CD8-positive, alpha-beta memory T cell (primary cell): ENCODE data around the gene ATP8A2. TPM values are rescaled to one million over a fixed set of nuclear protein-coding genes. Genes with fewer than 3 reads are reported as not detected.

Experiments
- CTCF ChIA-PET: fragments of 350-600 bp; sonication (Branson Sonifier 250); formaldehyde crosslinking; loops from one replicate; lab custom pipeline; 2021; ENCODE audit warnings: antibody characterized with exemption; lab: Charles Lee
- POLR2A ChIA-PET: fragments of 350-600 bp; sonication (Branson Sonifier 250); formaldehyde crosslinking; loops from one replicate; lab custom pipeline; 2021; ENCODE audit warnings: antibody characterized with exemption; lab: Charles Lee
- DNase-seq, 5 donors: peaks; one replicate each; pipeline versions ENCODE4 v3.0.0 to v3.0.0-alpha.2; 2020 to 2022; ENCODE audit warnings: mixed read lengths in 1 of 5
- H3K27ac ChIP-seq: one replicate; pipeline ENCODE4 v1.7.0; 2013; ENCODE audit warnings: low read depth, mild to moderate bottlenecking, low read length, moderate library complexity
- H3K27me3 ChIP-seq: 2 replicates; pipeline ENCODE4 v1.7.0; 2013; ENCODE audit warnings: low read length, mild to moderate bottlenecking; ENCODE audit not compliant: insufficient read depth, poor library complexity, severe bottlenecking
- H3K36me3 ChIP-seq: 2 replicates; pipeline ENCODE4 v1.7.0; 2013; ENCODE audit warnings: mild to moderate bottlenecking, low read length, moderate library complexity; ENCODE audit not compliant: insufficient read depth
- H3K4me1 ChIP-seq: 2 replicates; pipeline ENCODE4 v1.7.0; 2013; ENCODE audit warnings: mild to moderate bottlenecking, low read length, moderate library complexity; ENCODE audit not compliant: insufficient read depth
- H3K4me3 ChIP-seq: 2 replicates; pipeline ENCODE4 v1.7.0; 2013; ENCODE audit warnings: mild to moderate bottlenecking, low read length
- H3K9me3 ChIP-seq: 2 replicates; pipeline ENCODE4 v1.7.0; 2013; ENCODE audit warnings: mild to moderate bottlenecking, low read length
- H3K27ac Mint-ChIP-seq, 8 donors: one replicate each; pipeline ENCODE4 v1.8.0; 2020 to 2021; ENCODE audit warnings: mixed read lengths in 8 of 8, mild to moderate bottlenecking in 6 of 8, inconsistent platforms in 3 of 8, moderate library complexity in 3 of 8
- H3K27me3 Mint-ChIP-seq, 2 donors: one replicate each; pipeline ENCODE4 v1.8.0; 2020 to 2021; ENCODE audit warnings: mixed read lengths in 2 of 2, mild to moderate bottlenecking in 1 of 2, moderate library complexity in 1 of 2
- H3K36me3 Mint-ChIP-seq, 3 donors: one replicate each; pipeline ENCODE4 v1.8.0; 2020 to 2021; ENCODE audit warnings: mixed read lengths in 3 of 3, inconsistent platforms in 1 of 3, mild to moderate bottlenecking in 1 of 3
- H3K4me1 Mint-ChIP-seq, 3 donors: one replicate each; pipeline ENCODE4 v1.8.0; 2020 to 2021; ENCODE audit warnings: mixed read lengths in 3 of 3, inconsistent platforms in 1 of 3, mild to moderate bottlenecking in 1 of 3
- H3K4me3 Mint-ChIP-seq, 7 donors: one replicate each; pipeline ENCODE4 v1.8.0; 2020 to 2021; ENCODE audit warnings: mixed read lengths in 7 of 7, mild to moderate bottlenecking in 6 of 7, moderate library complexity in 4 of 7, inconsistent platforms in 2 of 7
- H3K9me3 Mint-ChIP-seq, 5 donors: one replicate each; pipeline ENCODE4 v1.8.0; 2020 to 2022; ENCODE audit warnings: mixed read lengths in 5 of 5, mild to moderate bottlenecking in 3 of 5, moderate library complexity in 2 of 5, inconsistent platforms in 1 of 5
- polyA plus RNA-seq: library from polyadenylated mRNA; unstranded; fragments of 300-500 nt; fragmentation: Illumina TruSeq; gene quantifications from one replicate; pipeline ENCODE4 v1.2.3, GENCODE V29; 2021
- total RNA-seq, 2 experiments: library from RNA; stranded (reverse); gene quantifications; one replicate each; pipeline ENCODE4 v1.2.3, GENCODE V29; 2021

ATP8A2 gene
- total and polyA plus RNA-seq, 3 experiments from 2014 or later, result 0.26 to 0.63 (median 0.58) TPM

DNA sequence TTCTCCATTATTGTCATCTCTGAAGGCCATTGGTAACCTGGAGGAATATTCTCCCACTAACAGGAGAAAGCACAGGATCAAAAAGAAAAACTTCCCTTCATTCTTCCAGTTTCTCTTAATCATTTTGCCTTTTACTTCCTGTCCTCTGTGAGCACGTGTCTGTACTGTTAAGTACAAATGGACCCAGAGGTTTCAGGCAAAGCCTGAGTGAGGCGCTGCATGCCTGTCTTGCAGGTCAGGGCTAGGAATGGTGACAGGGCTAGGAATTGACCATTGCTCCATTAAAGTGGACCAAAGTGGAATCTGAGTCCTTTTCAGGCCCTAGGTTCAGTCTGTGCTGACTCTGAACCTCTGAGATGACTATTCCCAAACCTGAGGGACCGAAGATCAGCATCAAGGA is 353.3 kb downstream of the ATP8A2 start:
- no peaks in the 10 kb centered on the region for H3K4me1 ChIP-seq
- H3K27ac Mint-ChIP-seq, result no peak overlapping the region
- no peaks in the 10 kb centered on the region for H3K9me3 Mint-ChIP-seq
- no peak for DNase-seq
- H3K4me3 ChIP-seq, result no peak overlapping the region
- no peak overlapping the region for H3K27ac ChIP-seq
- H3K9me3 ChIP-seq, result no peaks in the 10 kb centered on the region
- H3K36me3 ChIP-seq, result no peaks in the 10 kb centered on the region
- H3K4me1 Mint-ChIP-seq, result no peaks in the 10 kb centered on the region
- H3K27me3 ChIP-seq, result no peaks in the 10 kb centered on the region
- H3K27me3 Mint-ChIP-seq, result peaks cover 6 to 40% of the 10 kb centered on the region in 2 donors
- ChIA-PET CTCF (no interaction called here), POLR2A (no interaction called here)
- no peaks in the 10 kb centered on the region for H3K36me3 Mint-ChIP-seq
- no peak overlapping the region for H3K4me3 Mint-ChIP-seq

DNA sequence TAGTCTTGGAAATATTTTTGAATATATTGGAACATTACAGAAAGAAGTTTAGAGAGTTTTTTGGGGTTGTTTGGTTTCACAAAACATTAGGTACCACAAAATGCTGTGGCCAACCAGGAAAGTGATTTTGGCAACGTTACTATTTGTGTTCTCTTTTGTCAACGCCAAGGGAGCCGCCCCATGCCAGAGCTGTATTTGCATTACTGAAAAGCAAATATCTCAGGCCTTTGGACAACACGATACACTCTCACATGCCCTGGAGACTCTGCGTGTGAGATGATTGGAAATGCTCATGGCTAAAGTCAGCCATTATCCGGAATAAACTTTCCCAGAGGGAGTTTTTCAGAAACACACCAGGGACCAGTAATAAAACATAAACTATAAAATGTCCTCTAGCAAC is 355.5 kb downstream of the ATP8A2 start:
- CTCF ChIA-PET, result no interaction called here
- Histone ChIP-seq H3K4me1 (no peaks in the 10 kb centered on the region), H3K36me3 (no peaks in the 10 kb centered on the region), H3K27ac (no peak overlapping the region), H3K4me3 (no peak overlapping the region), H3K9me3 (no peaks in the 10 kb centered on the region), H3K27me3 (no peaks in the 10 kb centered on the region)
- no peak for DNase-seq
- Mint-ChIP-seq H3K4me1 (no peaks in the 10 kb centered on the region), H3K9me3 (no peaks in the 10 kb centered on the region), H3K36me3 (no peaks in the 10 kb centered on the region), H3K4me3 (no peak overlapping the region), H3K27ac (no peak overlapping the region), H3K27me3 (peaks cover 9 to 39% of the 10 kb centered on the region in 2 donors)
- POLR2A ChIA-PET, result no interaction called here

DNA sequence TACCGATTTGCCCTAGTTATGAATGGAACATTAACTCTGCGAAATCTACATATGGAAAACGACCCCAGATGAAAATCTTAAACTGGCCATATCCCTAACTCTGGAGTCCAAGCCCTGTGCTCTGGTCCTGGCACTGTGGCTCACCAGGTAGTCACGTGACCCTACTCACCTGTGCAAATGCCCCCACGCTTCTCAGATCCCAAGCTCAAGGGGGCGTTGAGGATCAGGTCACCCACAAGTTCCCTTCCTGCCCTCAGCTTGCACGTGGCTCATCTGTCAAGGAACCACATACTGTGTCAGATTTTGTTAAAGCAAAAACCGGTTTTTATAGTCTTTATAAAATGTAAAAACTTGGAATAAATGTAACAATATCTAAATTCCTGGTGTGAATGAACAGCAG is 356.0 kb downstream of the ATP8A2 start:
- no peaks in the 10 kb centered on the region for H3K36me3 ChIP-seq
- H3K4me3 ChIP-seq, result no peak overlapping the region
- Mint-ChIP-seq H3K4me1 (no peaks in the 10 kb centered on the region), H3K9me3 (no peaks in the 10 kb centered on the region), H3K36me3 (no peaks in the 10 kb centered on the region), H3K27ac (no peak overlapping the region), H3K27me3 (peaks cover 9 to 38% of the 10 kb centered on the region in 2 donors), H3K4me3 (no peak overlapping the region)
- ChIA-PET POLR2A (no interaction called here), CTCF (no interaction called here)
- H3K4me1 ChIP-seq, result no peaks in the 10 kb centered on the region
- H3K27ac ChIP-seq, result no peak overlapping the region
- H3K9me3 ChIP-seq, result no peaks in the 10 kb centered on the region
- no peak for DNase-seq
- no peaks in the 10 kb centered on the region for H3K27me3 ChIP-seq

DNA sequence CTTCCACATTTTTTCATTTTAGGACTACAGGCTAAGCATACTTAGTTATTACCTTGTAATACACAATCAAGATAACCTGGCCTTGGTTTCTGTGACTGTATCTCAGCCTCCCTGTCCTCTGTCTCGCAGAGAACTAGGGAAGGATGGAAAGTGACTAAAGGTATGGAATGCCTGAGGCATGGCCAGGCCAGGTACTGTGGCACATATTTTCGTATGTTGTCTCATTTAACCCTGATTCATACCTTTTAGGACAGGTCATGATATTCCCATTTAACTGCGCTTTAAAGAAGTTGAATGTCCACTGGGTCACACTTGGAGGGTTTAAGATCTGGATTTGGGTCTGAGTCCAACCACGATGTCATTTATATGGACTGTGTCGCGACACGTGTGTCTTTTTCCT is 357.4 kb downstream of the ATP8A2 start:
- H3K4me1 ChIP-seq, result no peaks in the 10 kb centered on the region
- no peak overlapping the region for H3K27ac ChIP-seq
- H3K4me1 Mint-ChIP-seq, result no peaks in the 10 kb centered on the region
- peaks cover 9 to 27% of the 10 kb centered on the region in 2 donors for H3K27me3 Mint-ChIP-seq
- H3K27me3 ChIP-seq, result no peaks in the 10 kb centered on the region
- no peaks in the 10 kb centered on the region for H3K9me3 ChIP-seq
- no peaks in the 10 kb centered on the region for H3K36me3 Mint-ChIP-seq
- POLR2A ChIA-PET, result no interaction called here
- no peak for DNase-seq
- H3K4me3 ChIP-seq, result no peak overlapping the region
- H3K4me3 Mint-ChIP-seq, result no peak overlapping the region
- H3K36me3 ChIP-seq, result no peaks in the 10 kb centered on the region
- no peak overlapping the region for H3K27ac Mint-ChIP-seq
- H3K9me3 Mint-ChIP-seq, result no peaks in the 10 kb centered on the region
- CTCF ChIA-PET, result no interaction called here

DNA sequence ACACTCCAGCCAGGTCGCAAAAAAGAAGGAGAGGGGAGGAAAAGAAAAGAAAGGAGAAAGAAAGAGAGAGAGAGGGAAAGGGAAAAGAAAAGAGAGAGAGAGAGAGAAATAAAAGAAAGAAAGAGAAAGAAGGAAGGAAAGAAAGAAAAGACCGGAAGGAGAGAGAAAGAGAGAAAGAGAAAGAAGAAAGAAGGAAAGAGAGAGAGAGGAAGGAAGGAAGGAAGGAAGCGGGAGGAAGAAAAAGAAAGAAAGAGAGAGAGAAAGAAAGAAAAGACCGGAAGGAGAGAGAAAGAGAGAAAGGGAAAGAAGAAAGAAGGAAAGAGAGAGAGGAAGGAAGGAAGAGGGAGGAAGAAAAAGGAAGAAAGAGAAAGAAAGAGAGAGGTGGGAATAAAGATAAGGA is 359.3 kb downstream of the ATP8A2 start:
- DNase-seq, result no peak
- peaks cover 9 to 27% of the 10 kb centered on the region in 2 donors for H3K27me3 Mint-ChIP-seq
- ChIA-PET POLR2A (no interaction called here), CTCF (no interaction called here)
- no peaks in the 10 kb centered on the region for H3K9me3 Mint-ChIP-seq
- Histone ChIP-seq H3K36me3 (no peaks in the 10 kb centered on the region), H3K27ac (no peak overlapping the region), H3K9me3 (no peaks in the 10 kb centered on the region), H3K4me3 (no peak overlapping the region), H3K27me3 (no peaks in the 10 kb centered on the region), H3K4me1 (no peaks in the 10 kb centered on the region)
- H3K36me3 Mint-ChIP-seq, result no peaks in the 10 kb centered on the region
- no peaks in the 10 kb centered on the region for H3K4me1 Mint-ChIP-seq
- H3K27ac Mint-ChIP-seq, result no peak overlapping the region
- no peak overlapping the region for H3K4me3 Mint-ChIP-seq

DNA sequence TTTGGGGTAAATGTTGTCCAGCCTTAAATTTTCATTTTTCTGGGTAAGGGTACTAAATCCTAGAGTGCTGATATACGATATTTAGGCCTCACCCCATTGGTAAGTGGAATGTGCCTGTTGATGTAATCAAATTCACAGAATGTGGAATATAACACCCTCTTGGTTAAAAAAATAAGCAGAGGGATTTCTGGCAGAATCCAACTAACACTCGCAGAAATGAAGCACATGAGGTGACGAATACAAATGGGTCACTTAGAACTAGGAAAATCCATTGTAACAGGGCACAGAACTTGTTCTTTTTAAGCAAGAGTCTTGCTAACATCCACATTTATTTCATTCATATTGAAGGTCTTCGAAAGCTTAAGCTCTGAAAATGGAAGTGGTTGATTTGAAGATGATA is 359.8 kb downstream of the ATP8A2 start:
- H3K4me3 ChIP-seq, result no peak overlapping the region
- H3K36me3 ChIP-seq, result no peaks in the 10 kb centered on the region
- H3K4me1 ChIP-seq, result no peaks in the 10 kb centered on the region
- Mint-ChIP-seq H3K27me3 (peaks cover 7 to 27% of the 10 kb centered on the region in 2 donors), H3K27ac (no peak overlapping the region), H3K4me3 (no peak overlapping the region), H3K9me3 (no peaks in the 10 kb centered on the region), H3K36me3 (no peaks in the 10 kb centered on the region), H3K4me1 (peaks cover 0 to under 1% (median 0%) of the 10 kb centered on the region in 3 donors)
- no peaks in the 10 kb centered on the region for H3K9me3 ChIP-seq
- ChIA-PET POLR2A (no interaction called here), CTCF (no interaction called here)
- H3K27ac ChIP-seq, result no peak overlapping the region
- no peak for DNase-seq
- no peaks in the 10 kb centered on the region for H3K27me3 ChIP-seq

DNA sequence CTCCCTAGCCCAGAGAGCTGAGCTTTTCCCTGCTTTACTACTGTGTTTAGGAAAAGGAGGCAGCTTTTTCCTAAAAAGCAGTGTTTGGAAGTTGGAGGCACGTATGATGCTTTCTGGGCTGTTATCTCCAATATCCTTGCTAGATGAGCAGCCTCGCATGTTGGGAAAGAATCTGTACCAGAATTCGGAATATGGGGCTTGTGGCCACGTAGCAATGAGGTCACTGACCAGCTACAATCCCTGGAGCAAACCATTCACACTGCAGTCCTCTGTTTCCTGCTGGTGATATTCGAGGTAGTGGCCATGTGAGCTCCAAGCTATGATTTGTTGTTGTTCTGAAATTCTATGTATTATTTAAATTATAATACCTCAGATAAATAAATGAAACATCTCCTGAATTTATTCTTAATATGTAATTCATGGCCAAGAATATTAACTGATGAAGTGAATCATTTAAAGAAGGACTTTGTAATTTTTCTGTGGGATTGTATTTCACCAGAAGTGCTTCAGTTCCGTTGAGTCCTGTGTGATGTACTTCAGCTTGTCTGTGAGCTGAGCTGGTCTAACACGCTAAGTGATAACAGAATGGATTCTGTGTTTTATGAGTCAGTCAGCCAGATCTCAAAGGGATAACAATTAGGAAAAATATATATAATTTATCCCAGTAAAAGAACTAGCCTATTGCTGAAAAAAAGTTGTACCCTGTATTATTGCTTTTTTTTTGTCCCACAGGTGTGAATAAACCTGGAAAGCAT is 360.5 kb downstream of the ATP8A2 start:
- no peaks in the 10 kb centered on the region for H3K9me3 ChIP-seq
- Mint-ChIP-seq H3K4me1 (peaks cover 0 to 4% (median 0%) of the 10 kb centered on the region in 3 donors), H3K27ac (no peak overlapping the region), H3K4me3 (no peak overlapping the region), H3K36me3 (no peaks in the 10 kb centered on the region), H3K27me3 (peaks cover 7 to 27% of the 10 kb centered on the region in 2 donors), H3K9me3 (no peaks in the 10 kb centered on the region)
- H3K27ac ChIP-seq, result no peak overlapping the region
- no peak overlapping the region for H3K4me3 ChIP-seq
- DNase-seq, result no peak
- no peaks in the 10 kb centered on the region for H3K4me1 ChIP-seq
- POLR2A ChIA-PET, result no interaction called here
- H3K27me3 ChIP-seq, result no peaks in the 10 kb centered on the region
- no peaks in the 10 kb centered on the region for H3K36me3 ChIP-seq
- CTCF ChIA-PET, result no interaction called here

DNA sequence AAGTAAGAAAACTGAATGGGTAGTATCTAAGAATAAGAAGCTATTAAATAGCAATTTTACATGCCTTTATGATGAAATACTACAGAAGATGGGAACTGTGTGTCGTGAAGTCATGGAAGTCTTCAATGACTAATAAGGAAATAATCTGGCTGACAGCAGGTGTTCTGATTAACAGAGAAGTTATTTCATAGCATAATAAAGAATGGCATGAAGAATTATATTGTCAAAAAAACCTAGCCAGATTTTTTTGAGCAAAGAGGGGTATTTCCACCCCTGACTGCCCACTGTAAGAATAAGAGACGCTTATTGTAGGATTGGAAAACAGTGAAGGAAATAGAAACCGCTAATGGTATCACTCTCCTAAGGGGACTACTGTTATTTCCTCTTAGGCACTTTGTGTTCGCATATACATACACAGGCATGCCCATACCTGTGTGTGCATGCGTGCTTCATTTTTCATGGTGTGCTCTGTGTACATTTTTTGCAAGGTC is 361.3 kb downstream of the ATP8A2 start:
- DNase-seq, result no peak
- ChIA-PET CTCF (no interaction called here), POLR2A (no interaction called here)
- Mint-ChIP-seq H3K27me3 (peaks cover 7 to 27% of the 10 kb centered on the region in 2 donors), H3K27ac (no peak overlapping the region), H3K4me1 (peaks cover 3 to 7% (median 3%) of the 10 kb centered on the region in 3 donors), H3K36me3 (no peaks in the 10 kb centered on the region), H3K9me3 (no peaks in the 10 kb centered on the region), H3K4me3 (no peak overlapping the region)
- Histone ChIP-seq H3K36me3 (no peaks in the 10 kb centered on the region), H3K9me3 (no peaks in the 10 kb centered on the region), H3K4me3 (no peak overlapping the region), H3K4me1 (peaks cover 2% of the 10 kb centered on the region), H3K27me3 (no peaks in the 10 kb centered on the region), H3K27ac (no peak overlapping the region)
